KMS-11 (cell line): Measurements from ENCODE around the gene ZNF682.
"Not testable (repeated sequence)": the region's sequence is repeated elsewhere in the genome, so short reads cannot be mapped to it uniquely, and the experiment has no call there.

Source experiments
- H2AFZ ChIP-seq: fragments of 200-600 bp; sonication (generic); 2 replicates; pipeline ENCODE4 v1.6.1; 2016; ENCODE audit warnings: antibody characterized with exemption, mixed run types, low read depth
- H3K27ac ChIP-seq: fragments of 200-600 bp; sonication (generic); 2 replicates; pipeline ENCODE4 v1.6.1; 2016; ENCODE audit warnings: mild to moderate bottlenecking, mixed run types
- H3K27me3 ChIP-seq: fragments of 200-600 bp; sonication (generic); 2 replicates; pipeline ENCODE4 v1.6.1; 2017; ENCODE audit warnings: mild to moderate bottlenecking, low read depth, mixed run types, moderate library complexity; ENCODE audit not compliant: insufficient read depth
- H3K36me3 ChIP-seq: fragments of 200-600 bp; sonication (generic); 2 replicates; pipeline ENCODE4 v1.6.1; 2017; ENCODE audit warnings: mild to moderate bottlenecking, mixed run types; ENCODE audit not compliant: insufficient read depth
- H3K4me1 ChIP-seq: fragments of 200-600 bp; sonication (generic); 2 replicates; pipeline ENCODE4 v1.6.1; 2016; ENCODE audit warnings: mild to moderate bottlenecking, low read depth, mixed run types; ENCODE audit not compliant: poor library complexity, severe bottlenecking
- H3K4me2 ChIP-seq: fragments of 200-600 bp; sonication (generic); 2 replicates; pipeline ENCODE4 v1.7.0; 2016; ENCODE audit warnings: mild to moderate bottlenecking, mixed run types
- H3K4me3 ChIP-seq: fragments of 200-600 bp; sonication (generic); IDR thresholded peaks from 2 replicates; pipeline ENCODE4 v1.6.1; 2017; ENCODE audit warnings: low read depth, low read length, mixed read lengths; ENCODE audit not compliant: insufficient read depth
- H3K79me2 ChIP-seq: fragments of 200-600 bp; sonication (generic); 2 replicates; pipeline ENCODE4 v1.6.1; 2016; ENCODE audit warnings: low read depth, mixed run types; ENCODE audit not compliant: insufficient read depth
- H3K9ac ChIP-seq: fragments of 200-600 bp; sonication (generic); 2 replicates; pipeline ENCODE4 v1.6.1; 2016; ENCODE audit warnings: mild to moderate bottlenecking, mixed run types
- H4K20me1 ChIP-seq: fragments of 200-600 bp; sonication (generic); 2 replicates; pipeline ENCODE4 v1.6.1; 2016; ENCODE audit warnings: mild to moderate bottlenecking, mixed run types; ENCODE audit not compliant: insufficient read depth
- TF ChIP-seq, protein P1 (sequence below): fragments of 200-600 bp; sonication (generic); conservative IDR thresholded peaks from 2 replicates; pipeline ENCODE4 v1.6.1; 2017; ENCODE audit warnings: low read depth, mild to moderate bottlenecking, antibody characterized with exemption, low read length, moderate library complexity, mixed read lengths

The ZNF682 gene

DNA sequence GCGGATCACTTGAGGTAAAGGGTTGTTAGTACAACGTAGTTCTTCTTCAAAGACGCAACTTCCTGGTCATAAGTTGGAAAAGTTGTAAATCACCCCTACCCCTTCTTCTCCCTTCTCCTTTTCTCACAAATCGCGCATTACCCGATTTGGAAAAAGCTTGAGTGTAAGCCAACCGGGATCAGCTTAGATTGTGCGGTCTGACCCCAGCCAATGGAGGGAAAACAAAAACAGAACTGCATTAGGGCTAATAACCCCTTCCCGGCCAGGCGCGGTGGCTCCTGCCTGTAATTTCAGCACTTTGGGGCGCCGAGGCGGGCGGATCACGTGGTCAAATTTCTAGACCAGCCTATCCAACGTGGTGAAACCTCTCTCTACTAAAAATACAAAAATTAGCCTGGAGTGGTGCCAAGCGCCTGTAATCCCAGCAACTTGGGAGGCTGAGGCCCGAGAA lies 39.3 kb upstream of the ZNF682 start:
- H3K9ac ChIP-seq: no peak overlapping the region
- no peaks in the 10 kb centered on the region for H4K20me1 ChIP-seq
- H3K27ac ChIP-seq: no peak overlapping the region
- H2AFZ ChIP-seq: no peak overlapping the region
- no peaks in the 10 kb centered on the region for H3K4me1 ChIP-seq
- TF ChIP-seq, protein P1, sequence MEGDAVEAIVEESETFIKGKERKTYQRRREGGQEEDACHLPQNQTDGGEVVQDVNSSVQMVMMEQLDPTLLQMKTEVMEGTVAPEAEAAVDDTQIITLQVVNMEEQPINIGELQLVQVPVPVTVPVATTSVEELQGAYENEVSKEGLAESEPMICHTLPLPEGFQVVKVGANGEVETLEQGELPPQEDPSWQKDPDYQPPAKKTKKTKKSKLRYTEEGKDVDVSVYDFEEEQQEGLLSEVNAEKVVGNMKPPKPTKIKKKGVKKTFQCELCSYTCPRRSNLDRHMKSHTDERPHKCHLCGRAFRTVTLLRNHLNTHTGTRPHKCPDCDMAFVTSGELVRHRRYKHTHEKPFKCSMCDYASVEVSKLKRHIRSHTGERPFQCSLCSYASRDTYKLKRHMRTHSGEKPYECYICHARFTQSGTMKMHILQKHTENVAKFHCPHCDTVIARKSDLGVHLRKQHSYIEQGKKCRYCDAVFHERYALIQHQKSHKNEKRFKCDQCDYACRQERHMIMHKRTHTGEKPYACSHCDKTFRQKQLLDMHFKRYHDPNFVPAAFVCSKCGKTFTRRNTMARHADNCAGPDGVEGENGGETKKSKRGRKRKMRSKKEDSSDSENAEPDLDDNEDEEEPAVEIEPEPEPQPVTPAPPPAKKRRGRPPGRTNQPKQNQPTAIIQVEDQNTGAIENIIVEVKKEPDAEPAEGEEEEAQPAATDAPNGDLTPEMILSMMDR: no peak
- H3K79me2 ChIP-seq: no peaks in the 10 kb centered on the region
- H3K27me3 ChIP-seq: no peaks in the 10 kb centered on the region
- H3K4me2 ChIP-seq: no peak overlapping the region
- H3K36me3 ChIP-seq: no peaks in the 10 kb centered on the region
- H3K4me3 ChIP-seq: no peak overlapping the region

DNA sequence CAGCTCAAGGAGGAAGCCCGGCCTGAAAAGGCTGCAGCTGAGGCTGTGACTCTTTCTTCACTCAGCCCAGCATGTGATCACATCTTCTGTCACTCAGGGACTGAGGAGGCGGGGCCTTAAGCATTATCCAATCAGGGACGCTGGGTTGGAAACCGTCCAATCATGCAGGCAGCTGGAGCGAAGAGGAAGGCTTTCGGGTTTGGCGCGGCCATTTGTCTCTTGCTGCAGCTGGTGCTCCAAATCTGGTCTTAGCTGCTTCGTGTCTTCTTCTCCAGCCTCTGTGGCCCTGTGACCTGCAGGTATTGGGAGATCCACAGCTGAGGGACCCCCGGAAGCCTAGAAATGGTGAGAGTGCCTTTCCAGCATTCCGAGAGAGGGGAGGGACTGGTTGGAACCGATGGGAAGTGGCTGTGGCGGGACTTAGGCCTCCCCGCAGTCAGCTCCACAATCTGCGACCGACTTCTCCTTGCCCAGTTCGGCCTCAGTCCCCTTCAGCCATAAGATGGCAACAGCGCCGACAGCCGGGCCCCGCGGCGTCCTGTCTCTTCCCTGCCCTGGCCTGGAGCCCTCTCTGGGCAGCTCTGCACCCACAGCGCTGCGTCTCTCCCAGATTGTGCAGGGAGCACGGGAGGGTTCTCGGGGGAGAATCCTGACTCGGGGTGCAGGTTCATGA lies 38.6 kb upstream of the ZNF682 start, which contains the start of gene ZNF90:
TSS of gene ZNF90 (plus strand) at position 210 of the 673 bp plus-strand sequence. CDS start at position 343, 133 bp downstream.
- H3K9ac ChIP-seq: no peak within 1 kb of the TSS
- H3K36me3 ChIP-seq: no peaks in the 10 kb centered on the region
- H2AFZ ChIP-seq: no peak within 1 kb of the TSS
- H3K27me3 ChIP-seq: no peaks in the 10 kb centered on the region
- no peak within 1 kb of the TSS for H3K4me3 ChIP-seq
- H3K27ac ChIP-seq: no peak within 1 kb of the TSS
- TF ChIP-seq, protein P1: no peak
- no peak within 1 kb of the TSS for H3K4me2 ChIP-seq
- H4K20me1 ChIP-seq: no peaks in the 10 kb centered on the region
- no peaks in the 10 kb centered on the region for H3K79me2 ChIP-seq
- H3K4me1 ChIP-seq: no peaks in the 10 kb centered on the region

DNA sequence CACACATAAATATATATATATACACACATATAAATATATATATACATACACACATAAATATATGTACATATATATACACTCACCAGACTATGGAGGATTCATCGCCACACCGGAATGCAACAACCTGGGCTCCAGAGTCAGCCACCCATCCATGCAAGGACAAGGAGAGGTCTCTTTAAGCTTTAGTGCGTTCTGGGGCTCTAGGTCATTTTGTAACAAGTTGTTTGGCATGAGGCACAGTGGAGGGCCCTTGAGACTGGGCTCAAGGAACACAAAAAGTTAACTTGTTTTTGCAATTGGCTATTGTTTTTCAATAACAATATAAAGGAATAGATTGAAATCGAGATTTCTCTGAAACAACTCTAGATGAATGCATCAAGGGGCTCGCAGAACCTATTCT lies 33.6 kb upstream of the ZNF682 start:
- Histone ChIP-seq H3K79me2 (no peaks in the 10 kb centered on the region), H4K20me1 (no peaks in the 10 kb centered on the region), H3K4me1 (no peaks in the 10 kb centered on the region), H3K9ac (no peak overlapping the region), H3K36me3 (no peaks in the 10 kb centered on the region), H3K4me3 (no peak overlapping the region), H3K4me2 (no peak overlapping the region), H3K27me3 (no peaks in the 10 kb centered on the region), H3K27ac (no peak overlapping the region), H2AFZ (no peak overlapping the region)
- TF ChIP-seq, protein P1: no peak

DNA sequence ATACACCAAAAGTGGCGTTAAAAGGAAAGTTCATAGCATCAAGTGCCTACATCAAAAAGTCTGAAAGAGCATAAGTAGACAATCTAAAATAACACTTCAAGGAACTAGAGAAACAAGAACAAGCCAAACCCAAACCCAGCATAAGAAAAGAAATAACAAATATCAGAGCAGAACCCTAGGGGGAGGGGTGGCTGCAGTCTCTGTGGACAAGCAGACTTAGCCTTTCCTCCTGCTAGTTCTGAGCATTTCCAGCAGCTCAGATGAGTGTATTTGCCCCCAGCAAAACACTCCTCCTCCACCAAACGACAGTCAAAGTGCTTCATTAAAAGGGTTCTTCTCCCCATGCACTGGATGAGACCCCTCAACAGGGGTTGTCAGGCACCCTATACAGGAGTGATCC lies 31.4 kb upstream of the ZNF682 start:
- H3K4me2 ChIP-seq: no peak overlapping the region
- no peaks in the 10 kb centered on the region for H3K4me1 ChIP-seq
- no peak overlapping the region for H3K4me3 ChIP-seq
- no peaks in the 10 kb centered on the region for H3K27me3 ChIP-seq
- no peaks in the 10 kb centered on the region for H3K79me2 ChIP-seq
- no peaks in the 10 kb centered on the region for H3K36me3 ChIP-seq
- no peaks in the 10 kb centered on the region for H4K20me1 ChIP-seq
- no peak overlapping the region for H3K9ac ChIP-seq
- TF ChIP-seq, protein P1: no peak
- H3K27ac ChIP-seq: no peak overlapping the region
- no peak overlapping the region for H2AFZ ChIP-seq

DNA sequence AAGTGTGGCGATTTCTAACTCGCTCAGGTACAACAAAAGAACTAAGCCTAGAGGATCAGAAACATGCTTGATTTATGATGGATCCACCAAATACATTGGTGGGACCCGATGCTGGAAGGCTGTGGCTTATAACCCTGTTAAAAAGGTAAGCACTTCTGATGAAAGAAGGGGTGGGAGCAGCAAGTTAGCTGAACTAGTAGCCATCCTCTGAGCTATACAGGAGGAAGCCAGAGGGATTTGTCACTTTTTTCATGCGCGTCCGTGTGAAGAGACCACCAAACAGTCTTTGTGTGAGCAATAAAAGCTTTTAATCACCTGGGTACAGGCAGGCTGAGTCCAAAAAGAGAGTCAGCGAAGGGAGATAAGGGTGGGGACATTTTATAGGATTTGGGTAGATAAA lies 29.3 kb upstream of the ZNF682 start:
- H3K79me2 ChIP-seq, H2AFZ ChIP-seq, H3K27ac ChIP-seq, H3K4me2 ChIP-seq, H3K9ac ChIP-seq, H3K4me3 ChIP-seq, H3K27me3 ChIP-seq, H3K4me1 ChIP-seq, H3K36me3 ChIP-seq, H4K20me1 ChIP-seq: not testable (repeated sequence)
